ENCODE results near the gene RLN1.

Gene RLN1

GRCh38 chr9:5364294-5365024 is 24.8 kb upstream of the RLN1 start:
- TF ChIP-seq ZFX (IDR thresholded peaks at IDR 0.05): no peak
- no peak for TF ChIP-seq CTCF (conservative IDR thresholded peaks at IDR 0.05)
- H3K27ac ChIP-seq: no peak overlapping the region

- H3K27ac ChIP-seq: no peak overlapping the region
- no peak for TF ChIP-seq CTCF (conservative IDR thresholded peaks at IDR 0.05)
- no peak for TF ChIP-seq ZFX (IDR thresholded peaks at IDR 0.05)
Measured at GRCh38 chr9:5361326-5362010, 21.8 kb upstream of the RLN1 start.

GRCh38 chr9:5360341-5360740 is 20.7 kb upstream of the RLN1 start:
- TF ChIP-seq ZFX (IDR thresholded peaks at IDR 0.05): no peak
- TF ChIP-seq CTCF (conservative IDR thresholded peaks at IDR 0.05): no peak
- no peak overlapping the region for H3K27ac ChIP-seq

GRCh38 chr9:5357431-5358105 is 17.9 kb upstream of the RLN1 start:
- TF ChIP-seq CTCF (conservative IDR thresholded peaks at IDR 0.05) (no peak), ZFX (IDR thresholded peaks at IDR 0.05) (no peak)
- no peak overlapping the region for H3K27ac ChIP-seq

- no peak overlapping the region for H3K27ac ChIP-seq
- TF ChIP-seq CTCF (conservative IDR thresholded peaks at IDR 0.05) (no peak), ZFX (IDR thresholded peaks at IDR 0.05) (no peak)
Measured at GRCh38 chr9:5355817-5356216, 16.1 kb upstream of the RLN1 start.

GRCh38 chr9:5355226-5355625 is 15.6 kb upstream of the RLN1 start:
- no peak overlapping the region for H3K27ac ChIP-seq
- TF ChIP-seq ZFX (IDR thresholded peaks at IDR 0.05) (no peak), CTCF (conservative IDR thresholded peaks at IDR 0.05) (no peak)

GRCh38 chr9:5354184-5354583 is 14.5 kb upstream of the RLN1 start:
- no peak overlapping the region for H3K27ac ChIP-seq
- no peak for TF ChIP-seq CTCF (conservative IDR thresholded peaks at IDR 0.05)
- no peak for TF ChIP-seq ZFX (IDR thresholded peaks at IDR 0.05)
